GM11168 (cell line): ENCODE data around the gene MPI.
"Not testable (repeated sequence)": the region's sequence is repeated elsewhere in the genome, so short reads cannot be mapped to it uniquely, and the experiment has no call there.

Source experiments
- in situ Hi-C: fragments of 300-500 bp; cut with MboI; formaldehyde crosslinking; loops from one replicate; pipeline ENCODE4 v1.12.0; 2022; ENCODE audit warnings: low sequenced_read_pairs; ENCODE audit not compliant: unreplicated experiment

MPI gene

DNA sequence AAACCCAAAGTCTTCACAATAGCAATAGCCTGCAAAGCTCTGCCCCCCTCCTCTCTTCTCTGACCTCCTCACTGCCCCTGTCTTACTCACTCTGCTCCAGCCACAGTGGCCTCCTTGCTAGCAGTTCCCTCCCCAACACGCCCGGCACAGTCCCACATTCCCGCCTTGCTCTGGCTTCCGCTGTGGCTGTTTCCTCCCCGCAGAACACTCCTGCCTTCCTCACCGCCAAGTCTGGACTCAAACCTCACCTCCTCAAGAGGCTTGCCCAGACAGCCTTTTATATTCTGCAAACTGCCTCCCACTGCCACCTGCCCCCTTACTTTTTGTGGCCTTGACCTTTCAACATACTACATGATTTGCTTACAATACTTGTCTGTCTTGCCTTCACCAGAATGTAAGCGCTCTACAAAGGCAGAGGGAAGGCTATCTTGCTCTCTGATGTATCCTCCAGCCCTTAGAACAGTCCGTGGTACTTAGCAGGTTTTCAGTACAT is 406 bp upstream of the MPI start:
- in situ Hi-C loops: no loop called here

DNA sequence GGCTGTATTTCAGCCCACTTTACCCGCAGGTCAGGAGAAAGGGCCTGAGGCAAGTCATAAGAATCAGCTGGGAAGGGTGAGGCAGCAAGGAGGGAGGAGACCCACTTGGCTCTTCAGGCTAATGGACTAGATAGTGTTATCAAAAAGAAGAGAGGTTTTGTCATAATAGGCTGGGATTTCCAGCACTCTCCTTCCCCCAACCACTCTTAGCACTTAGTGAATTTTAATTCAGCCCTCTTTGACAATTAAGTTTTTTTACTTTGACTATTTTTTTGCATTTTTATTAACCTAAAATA is 771 bp downstream of the MPI start:
- in situ Hi-C loops: no loop called here

DNA sequence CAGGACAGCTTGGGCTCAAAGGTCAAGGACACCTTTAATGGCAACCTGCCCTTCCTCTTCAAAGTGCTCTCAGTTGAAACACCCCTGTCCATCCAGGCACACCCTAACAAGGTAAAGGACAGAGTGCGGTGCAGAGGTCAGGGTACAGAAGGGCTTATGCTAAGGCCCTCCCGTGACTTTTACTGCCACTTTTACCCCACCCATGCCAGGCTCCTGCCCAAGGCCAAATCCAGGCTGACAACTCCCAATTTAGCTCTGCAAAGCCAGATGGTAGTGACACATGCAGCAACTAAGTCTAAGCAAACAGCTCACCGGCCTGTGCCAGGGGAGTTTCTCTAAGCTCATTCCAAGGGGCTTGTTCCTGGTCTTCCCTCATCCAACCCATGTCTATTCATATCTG is 1.6 kb downstream of the MPI start:
- in situ Hi-C loops: no loop called here

DNA sequence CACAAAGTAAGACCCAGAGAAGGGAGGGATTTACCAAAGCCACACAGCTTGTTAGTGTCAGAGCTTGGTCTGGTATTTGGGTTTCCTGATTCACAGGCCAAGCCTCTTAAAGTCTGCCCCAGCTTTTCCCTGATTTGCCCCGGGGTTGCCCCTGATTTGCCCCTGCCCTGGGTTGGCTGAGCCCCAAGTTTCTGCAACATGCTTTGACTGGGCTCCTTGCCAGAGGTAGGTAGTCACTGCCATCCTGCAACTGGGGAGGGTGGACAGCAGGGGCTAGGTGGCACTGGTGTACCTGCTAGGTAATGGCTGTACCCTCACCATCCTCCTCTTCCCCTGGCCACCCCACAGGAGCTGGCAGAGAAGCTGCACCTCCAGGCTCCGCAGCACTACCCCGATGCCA is 2.5 kb downstream of the MPI start:
- in situ Hi-C loops: no loop called here

DNA sequence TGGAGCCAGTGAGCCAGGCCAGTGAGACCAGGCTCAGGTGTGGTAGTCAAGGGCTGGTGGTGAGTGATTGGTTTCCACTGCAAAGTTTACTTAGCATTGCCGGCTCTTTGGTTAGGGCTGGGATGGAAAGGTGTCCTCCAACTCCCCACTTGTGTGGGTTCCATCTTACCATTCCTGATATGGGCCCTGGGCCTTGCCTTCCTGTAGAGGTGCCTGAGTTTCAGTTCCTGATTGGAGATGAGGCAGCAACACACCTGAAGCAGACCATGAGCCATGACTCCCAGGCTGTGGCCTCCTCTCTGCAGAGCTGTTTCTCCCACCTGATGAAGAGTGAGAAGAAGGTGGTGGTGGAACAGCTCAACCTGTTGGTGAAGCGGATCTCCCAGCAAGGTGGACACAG is 3.1 kb downstream of the MPI start:
- in situ Hi-C loops: no loop called here

DNA sequence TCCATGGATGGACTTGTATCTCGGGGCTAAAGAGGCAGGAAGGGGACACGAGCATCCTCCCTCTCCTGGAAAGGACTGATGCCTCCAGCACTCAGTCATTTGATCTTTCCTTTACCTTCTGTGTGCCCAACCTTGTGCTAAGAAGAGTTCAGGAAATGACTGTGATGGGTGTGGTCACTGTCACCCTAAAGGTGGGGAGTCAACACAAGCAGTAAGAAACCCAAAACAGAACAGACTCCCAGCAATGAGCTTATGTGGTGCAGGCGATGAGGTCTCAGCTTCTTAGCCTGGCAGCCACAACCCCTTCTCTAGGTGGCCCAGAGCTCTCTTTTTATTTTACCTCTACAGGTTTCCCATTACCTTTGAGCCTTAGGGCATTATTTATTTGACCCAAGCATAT is 3.8 kb downstream of the MPI start:
- in situ Hi-C loops: no loop called here

DNA sequence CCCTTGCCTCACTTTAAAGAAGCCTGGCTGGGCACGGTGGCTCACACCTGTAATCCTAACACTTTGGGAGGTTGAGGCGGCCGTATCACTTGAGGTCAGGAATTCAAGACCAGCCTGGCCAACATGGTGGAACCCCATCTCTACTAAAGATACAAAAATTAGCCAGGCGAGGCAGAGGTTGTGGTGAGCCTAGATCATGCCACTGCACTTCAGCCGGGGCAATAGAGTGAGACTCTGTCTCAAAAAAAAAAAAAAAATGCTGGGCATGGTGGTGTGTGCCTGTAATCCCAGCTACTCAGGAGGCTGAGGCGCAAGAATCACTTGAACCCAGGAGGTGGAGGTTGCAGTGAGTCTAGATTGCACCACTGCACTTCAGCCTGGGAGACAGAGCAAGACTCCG is 4.5 kb downstream of the MPI start:
- in situ Hi-C loops: not testable (repeated sequence)

DNA sequence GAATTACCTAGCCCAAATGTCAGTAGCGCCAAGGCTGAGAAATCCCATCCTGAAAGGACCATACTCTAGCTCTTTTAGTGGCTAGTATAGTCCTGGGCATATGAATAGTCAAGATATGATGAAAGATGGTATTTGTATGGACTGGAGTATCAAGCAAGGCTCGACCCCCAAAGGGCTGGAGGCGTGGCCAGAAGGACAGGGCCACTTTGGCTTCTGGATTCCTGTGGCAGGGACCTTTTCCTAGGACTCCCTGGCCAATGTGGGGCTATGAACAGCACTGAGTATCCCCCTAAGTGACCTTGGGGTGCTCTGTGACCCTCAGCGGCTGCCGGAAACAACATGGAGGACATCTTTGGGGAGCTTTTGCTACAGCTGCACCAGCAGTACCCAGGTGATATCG is 6.0 kb downstream of the MPI start:
- in situ Hi-C loops: no loop called here

DNA sequence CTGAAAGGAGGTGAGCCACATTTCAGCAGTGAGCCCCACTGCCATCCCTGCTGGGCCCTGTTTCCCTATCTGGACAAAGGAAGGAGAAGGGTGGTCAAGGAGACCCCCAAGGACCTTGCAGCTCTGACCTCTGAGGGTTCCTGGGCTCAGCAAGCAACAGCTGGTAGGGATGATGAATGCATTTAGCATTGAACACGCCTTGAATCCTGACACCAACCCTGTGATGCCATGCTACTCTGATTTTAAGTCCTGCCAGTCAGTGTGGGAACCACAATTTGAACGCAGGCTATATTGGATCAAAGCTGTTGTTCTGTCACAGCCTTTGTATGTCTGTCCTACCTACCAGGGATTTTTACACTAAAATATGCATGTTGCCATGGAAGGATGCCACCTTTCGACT is 6.5 kb downstream of the MPI start:
- in situ Hi-C loops: no loop called here

DNA sequence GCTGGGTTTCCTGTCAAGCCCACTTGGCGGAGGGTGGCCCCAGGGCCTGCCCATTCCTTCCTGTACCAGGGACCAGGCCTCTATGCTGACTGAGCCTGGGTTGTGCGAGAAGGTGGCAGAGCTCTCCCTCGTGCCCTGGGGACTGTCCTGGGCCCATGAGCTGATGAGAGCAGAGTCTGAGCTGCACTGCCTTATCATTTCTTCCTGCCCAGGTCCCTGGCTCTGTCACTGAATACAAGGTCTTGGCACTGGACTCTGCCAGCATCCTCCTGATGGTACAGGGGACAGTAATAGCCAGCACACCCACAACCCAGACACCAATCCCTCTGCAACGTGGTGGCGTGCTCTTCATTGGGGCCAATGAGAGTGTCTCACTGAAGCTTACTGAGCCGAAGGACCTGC is 7.5 kb downstream of the MPI start:
- in situ Hi-C loops: no loop called here

DNA sequence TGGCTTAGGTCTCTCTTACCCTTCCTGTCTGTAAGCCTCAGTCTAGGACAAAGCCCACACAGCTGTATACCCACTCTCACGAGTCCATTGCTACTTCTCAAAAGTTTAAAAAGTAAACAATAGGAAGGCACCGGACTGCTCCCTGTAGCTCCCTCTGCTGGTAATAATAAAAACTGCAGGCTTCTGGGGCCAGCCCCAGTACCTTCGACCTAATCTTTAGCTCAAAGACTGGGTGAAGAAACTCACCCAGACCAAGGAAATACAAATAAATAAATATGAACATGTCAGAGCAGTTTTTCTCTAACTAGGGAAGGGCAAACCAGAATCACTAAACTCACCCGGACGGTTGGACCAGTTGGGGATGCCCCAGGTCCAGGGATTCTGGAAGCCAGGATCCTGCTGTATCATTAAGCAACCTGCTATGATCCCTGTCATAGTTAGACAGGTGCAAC is 11.8 kb downstream of the MPI start:
- in situ Hi-C loops: no loop called here

DNA sequence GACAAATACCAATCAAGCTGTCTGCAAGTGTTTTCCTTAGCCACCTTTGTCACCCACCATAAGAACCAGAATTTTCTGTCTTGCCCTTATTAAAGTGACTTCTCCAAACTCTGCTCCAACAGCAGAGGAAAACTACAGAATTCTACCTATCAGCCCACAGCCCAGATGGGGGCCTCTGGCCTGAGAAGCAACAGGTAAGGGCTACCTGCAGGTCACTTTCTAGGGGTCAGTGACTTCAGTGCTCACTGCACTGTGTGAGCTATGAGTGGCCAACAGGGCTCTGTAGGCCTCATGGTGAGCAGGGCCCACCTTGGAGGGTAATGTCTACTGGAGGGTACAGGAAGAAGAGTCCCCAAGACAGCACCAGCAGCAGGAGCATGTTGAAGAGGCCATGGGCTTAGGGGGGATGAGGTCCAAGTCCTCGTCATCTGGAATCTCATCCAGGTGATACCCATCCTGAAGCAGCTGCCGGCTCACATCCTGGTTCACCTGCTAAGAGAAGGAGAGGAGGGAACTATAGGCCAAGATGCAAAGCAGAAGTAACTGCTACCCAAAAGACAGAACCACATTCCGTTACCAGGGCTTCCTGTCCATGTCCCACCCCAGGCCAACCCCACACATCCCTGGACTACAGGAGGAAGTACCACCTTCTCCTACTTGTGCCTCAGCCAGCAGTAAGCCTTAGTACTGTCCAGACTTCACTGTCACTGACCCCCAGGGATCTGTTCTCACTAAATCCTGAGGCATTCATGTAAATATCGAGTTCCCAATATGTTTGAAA is 12.6 kb downstream of the MPI start:
- in situ Hi-C loops: no loop called here

DNA sequence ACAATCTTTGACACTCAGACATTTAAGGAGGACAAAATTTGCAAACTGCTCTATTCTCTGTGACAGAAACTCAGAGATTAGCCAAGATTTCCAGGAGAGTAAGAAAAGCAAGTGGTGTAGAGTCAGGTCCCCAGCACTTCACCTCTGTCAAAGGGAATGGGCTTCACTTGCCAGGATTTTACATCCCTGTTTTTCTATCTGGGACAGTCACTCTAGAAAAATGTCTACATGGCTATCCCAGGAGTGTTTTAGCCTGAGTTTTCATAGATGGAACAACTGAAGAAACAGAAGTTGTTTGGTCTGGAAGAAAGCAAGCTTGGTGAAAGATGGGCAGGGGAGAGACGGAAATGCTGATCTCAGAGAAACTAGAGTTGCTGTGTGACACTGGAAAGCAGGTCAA is 13.8 kb downstream of the MPI start:
- in situ Hi-C loops: no loop called here

DNA sequence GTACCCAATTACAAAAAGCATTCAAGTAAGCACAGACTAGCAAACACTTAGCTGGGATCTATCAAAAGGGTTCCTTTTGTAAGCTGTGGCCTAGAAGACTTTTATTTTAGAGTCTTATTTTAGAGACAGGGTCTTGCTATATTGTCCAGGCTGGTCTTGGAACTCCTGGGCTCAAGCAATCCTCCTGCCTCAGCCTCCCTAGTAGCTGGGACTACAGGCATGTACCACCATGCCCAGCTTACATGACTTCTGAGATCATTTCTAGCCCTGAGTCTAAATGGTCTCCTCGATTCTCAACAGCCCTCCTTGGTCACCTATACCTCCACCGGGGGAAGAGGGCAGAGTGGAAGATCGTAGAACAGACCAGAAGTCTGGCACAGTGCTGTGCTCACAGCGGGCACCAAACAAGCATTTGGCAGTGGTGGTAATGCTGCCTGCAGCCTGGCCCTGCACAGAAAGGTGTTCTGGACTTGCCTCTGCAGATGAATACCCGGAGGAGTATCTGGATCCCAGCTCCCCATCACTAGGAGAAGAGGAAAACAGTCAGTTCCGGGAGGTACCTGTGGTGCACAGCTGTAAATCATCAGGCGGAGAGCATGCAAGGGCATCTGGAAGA is 14.5 kb downstream of the MPI start:
- in situ Hi-C loops: no loop called here

DNA sequence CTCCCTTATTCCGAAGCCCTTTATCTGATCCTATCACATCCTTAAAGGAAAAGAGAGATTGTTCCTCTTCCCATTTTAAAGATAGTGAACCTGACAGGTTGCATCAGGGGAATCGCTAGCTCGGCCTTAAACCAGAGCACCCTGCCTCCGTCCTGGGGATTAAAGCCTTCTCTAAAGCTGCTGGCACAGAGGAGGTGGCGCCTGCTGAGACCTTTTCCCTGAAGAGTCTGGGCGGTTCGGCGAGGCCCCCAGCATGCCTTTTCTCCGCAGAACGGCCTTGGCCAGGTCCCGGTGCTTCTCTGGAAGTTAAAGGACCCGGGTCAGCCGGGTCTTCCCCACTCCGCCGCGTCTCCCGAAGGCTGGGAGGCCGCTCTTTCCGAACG is 16.2 kb downstream of the MPI start:
- in situ Hi-C loops: no loop called here

DNA sequence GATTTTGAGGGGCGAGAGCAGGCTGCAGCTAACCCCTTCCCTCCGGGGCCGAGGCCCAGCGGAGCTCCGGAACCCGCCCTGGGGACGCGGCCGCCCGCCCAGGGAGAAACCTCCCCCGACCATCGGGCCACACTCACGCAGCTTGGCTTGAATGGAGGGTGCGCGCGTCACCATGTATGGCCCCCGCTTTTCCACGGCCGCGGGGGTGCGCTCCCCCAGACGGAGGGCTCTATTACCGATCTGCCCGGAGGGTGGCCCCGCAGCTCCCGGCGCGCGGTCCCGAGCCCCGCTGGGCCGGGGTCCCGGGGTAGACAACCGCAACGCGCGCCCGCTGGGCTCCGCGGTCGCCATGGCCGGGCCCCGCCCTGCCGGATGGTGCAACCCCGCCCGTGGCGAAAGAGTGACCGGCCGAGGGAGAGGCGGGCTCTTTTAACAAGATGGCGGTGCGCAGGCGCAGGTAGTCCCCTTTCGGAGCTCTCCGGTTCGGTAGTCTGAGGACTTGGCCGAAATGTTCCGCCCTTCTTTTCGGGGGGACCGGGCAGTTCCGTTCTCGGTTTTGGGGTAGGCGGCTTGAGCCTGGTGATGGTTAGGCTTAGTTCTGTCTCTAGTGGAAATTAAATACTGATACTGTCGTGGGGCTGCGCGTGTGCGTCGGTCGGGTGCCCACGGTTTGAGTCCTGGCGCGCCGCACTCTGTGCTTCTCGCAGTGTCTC is 16.8 kb downstream of the MPI start, which contains the start of gene FAM219B:
TSS of gene FAM219B (minus strand) at position 402 of the 713 bp plus-strand sequence. CDS start at position 351, 51 bp downstream.
- in situ Hi-C loops: no loop called here

DNA sequence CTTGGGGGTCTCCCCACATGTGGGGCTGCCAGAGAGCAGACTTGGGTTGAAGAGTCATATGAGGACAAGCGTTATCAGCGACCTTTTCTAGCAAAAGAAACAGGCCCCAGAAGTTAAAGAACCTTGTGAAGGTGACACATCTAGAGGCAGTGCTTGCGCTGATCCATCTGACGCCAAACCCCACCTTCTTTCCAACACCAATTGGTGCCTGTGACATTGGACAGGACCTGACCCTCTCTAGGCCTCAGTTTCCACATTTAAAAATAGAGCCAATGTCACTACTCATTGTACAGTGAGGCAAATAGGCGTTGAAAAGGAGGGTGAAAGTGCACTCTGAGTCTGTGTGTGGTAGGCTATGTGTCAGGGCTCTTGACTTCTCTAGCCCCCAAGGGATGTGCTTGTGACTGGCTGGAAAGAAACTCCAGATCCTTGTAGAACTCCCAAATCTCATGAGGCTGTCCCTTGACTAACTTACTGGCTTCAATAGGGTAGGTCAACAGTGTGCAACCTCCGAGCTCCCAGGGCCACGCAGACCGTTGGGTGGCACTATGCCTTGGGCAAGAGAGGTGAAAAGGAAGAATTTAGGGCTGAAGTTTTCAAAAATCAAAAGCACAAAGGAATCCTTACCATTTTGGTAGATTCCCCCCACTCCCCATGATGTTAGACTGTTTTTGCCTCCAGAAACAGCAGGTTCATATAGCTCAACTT is 17.5 kb downstream of the MPI start:
- in situ Hi-C loops: no loop called here

DNA sequence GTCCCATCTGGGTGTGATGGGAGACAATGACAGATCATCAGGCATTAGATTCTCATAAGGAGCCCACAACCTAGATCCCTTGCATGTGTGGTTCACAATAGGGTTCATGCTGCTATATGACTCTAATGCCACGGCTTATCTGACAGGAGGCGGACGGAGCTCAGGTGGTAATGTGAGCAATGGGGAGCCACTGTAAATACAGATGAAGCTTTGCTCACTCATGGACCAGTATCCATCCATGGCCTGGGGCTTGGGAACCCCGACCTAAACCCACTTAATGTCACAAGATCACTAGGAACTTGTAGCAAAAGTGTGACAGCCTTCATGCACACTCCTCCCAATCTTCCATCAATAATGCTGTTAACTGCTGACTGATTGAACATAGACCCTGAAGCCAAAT is 18.8 kb downstream of the MPI start:
- in situ Hi-C loops: no loop called here

DNA sequence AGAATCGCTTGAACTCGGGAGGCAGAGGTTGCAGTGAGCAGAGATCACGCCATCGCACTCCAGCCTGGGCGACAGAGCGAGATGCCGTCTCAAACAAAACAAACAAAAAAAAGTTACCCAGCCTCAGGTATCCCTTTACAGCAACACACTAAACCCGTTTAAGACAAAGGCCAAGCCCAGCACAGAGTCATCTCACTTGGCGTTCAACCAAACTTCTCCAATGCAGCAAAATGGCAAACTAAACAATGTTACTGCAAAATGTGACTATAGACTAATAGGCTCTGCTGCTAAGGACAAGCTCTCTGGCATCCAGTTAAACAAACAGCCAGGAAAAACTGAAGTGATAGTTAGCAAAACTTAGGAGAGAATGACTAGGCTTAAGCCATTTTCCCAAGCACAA is 23.2 kb downstream of the MPI start:
- in situ Hi-C loops: no loop called here

DNA sequence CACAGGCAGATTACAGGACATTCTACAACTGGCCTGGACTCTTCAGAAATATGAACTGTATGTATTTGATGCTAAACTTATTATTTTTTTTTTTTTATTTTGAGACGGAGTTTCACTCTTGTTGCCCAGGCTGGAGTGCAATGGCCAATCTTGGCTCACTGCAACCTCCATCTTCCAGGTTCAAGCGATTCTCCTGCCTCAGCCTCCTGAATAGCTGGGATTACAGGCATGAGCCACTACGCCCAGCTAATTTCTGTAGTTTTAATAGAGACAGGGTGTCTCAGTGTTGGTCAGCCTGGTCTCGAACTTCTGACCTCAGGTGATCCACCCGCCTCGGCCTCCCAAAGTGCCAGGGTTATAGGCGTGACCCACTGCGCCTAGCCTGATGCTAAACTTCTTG is 24.0 kb downstream of the MPI start:
- in situ Hi-C loops: not testable (repeated sequence)

DNA sequence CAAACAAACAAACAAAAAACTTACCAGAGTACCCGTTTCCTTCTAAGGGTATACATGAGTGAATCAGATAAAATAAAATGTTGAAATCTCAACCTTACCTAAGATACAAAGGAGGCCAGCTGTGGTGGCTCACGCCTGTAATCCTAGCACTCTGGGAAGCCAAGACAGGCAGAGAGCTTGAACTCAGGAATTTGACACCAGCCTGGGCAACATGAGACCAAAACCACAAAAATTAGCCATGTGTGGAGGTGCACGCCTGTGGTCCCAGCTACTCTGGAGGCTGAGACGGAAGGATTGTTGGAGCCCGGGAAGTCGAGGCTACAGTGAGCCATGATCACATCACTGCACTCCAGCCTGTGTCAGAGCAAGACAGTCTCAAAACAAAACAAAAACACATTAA is 27.8 kb downstream of the MPI start:
- in situ Hi-C loops: no loop called here
